Mucosa of stomach (tissue), 1 donor: ENCODE data around the gene OR52K1.

Experiments used
- H3K27me3 ChIP-seq: one replicate; pipeline ENCODE4 v1.7.0; 2013; ENCODE audit warnings: mild to moderate bottlenecking, low read length; ENCODE audit not compliant: control insufficient read depth, insufficient read depth
- H3K36me3 ChIP-seq: one replicate; pipeline ENCODE4 v1.7.0; 2013; ENCODE audit warnings: low read length; ENCODE audit not compliant: control insufficient read depth, insufficient read depth
- H3K4me1 ChIP-seq: one replicate; pipeline ENCODE4 v1.7.0; 2013; ENCODE audit warnings: mild to moderate bottlenecking, low read length; ENCODE audit not compliant: control insufficient read depth, insufficient read depth
- H3K4me3 ChIP-seq: one replicate; pipeline ENCODE4 v1.7.0; 2013; ENCODE audit warnings: low read length
- H3K9ac ChIP-seq: one replicate; pipeline ENCODE4 v1.7.0; 2013; ENCODE audit warnings: mild to moderate bottlenecking, low read length, moderate library complexity
- H3K9me3 ChIP-seq: one replicate; pipeline ENCODE4 v1.7.0; 2013; ENCODE audit warnings: mild to moderate bottlenecking, low read length, moderate library complexity; ENCODE audit not compliant: control insufficient read depth
- donor health status: Pancreatic carcinoma.

The OR52K1 gene

GRCh38 chr11:4482445-4482844 lies at the start of gene OR52K1:
OR52K1 (plus strand) TSS chr11:4482646; CDS start chr11:4488901, 6,255 bp downstream.
- no peaks in the 10 kb centered on the region for H3K36me3 ChIP-seq
- H3K9ac ChIP-seq, result no peak within 1 kb of the TSS
- no peaks in the 10 kb centered on the region for H3K27me3 ChIP-seq
- no peak within 1 kb of the TSS for H3K4me3 ChIP-seq
- no peaks in the 10 kb centered on the region for H3K9me3 ChIP-seq
- no peaks in the 10 kb centered on the region for H3K4me1 ChIP-seq

DNA sequence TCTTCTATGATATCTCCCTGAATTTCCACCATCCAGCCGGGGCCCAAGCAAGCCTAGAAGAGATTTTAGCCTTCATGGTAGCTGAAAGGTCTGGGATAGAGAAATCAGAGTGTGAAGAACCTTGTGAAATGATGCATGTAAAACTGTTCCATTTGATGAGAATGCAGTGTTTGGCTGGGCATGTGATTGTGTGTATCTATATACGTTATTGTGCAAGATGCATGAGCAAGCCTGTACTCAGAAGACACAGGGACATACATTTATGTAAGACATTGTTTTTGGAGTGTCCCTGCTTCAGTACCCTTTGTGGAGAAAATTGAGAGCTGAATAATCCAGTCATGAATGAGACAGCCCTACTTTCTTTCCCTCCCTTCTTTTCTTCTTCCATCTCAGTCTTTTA lies 48.6 kb upstream of the OR52K1 start:
- H3K4me3 ChIP-seq, result no peak overlapping the region
- peaks cover 9% of the 10 kb centered on the region for H3K4me1 ChIP-seq
- H3K9ac ChIP-seq, result no peak overlapping the region
- H3K36me3 ChIP-seq, result no peaks in the 10 kb centered on the region
- H3K27me3 ChIP-seq, result no peaks in the 10 kb centered on the region
- H3K9me3 ChIP-seq, result no peaks in the 10 kb centered on the region

GRCh38 chr11:4436411-4436810 lies 46.0 kb upstream of the OR52K1 start:
- Histone ChIP-seq H3K9me3 (no peaks in the 10 kb centered on the region), H3K36me3 (no peaks in the 10 kb centered on the region), H3K4me3 (no peak overlapping the region), H3K27me3 (no peaks in the 10 kb centered on the region), H3K9ac (no peak overlapping the region), H3K4me1 (no peaks in the 10 kb centered on the region)

DNA sequence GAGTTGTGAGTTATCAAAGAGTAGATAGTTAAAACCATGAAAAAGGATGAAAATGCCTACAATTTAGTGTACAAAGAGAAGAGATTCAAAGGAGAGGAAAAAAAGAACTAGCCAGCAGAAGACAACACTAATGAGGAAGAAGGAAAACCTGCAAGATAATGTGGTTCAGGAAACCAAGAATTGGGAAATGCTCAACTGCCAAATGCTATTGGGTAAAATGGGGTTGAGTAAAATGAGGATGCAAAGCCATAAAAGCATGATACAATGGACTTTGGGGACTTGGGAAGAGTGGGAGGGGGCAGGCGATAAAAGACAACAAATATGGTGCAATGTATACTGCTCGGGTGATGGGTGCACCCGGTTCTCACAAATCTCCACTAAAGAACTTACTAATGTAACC lies 40.9 kb upstream of the OR52K1 start:
- H3K4me3 ChIP-seq, result no peak overlapping the region

GRCh38 chr11:4443232-4443891 lies 39.1 kb upstream of the OR52K1 start:
- Histone ChIP-seq H3K27me3 (no peaks in the 10 kb centered on the region), H3K4me1 (no peaks in the 10 kb centered on the region), H3K4me3 (no peak overlapping the region), H3K36me3 (no peaks in the 10 kb centered on the region), H3K9ac (no peak overlapping the region), H3K9me3 (no peaks in the 10 kb centered on the region)

More for the DNA sequence above, 40.9 kb upstream of the OR52K1 start:
- Histone ChIP-seq H3K36me3 (no peaks in the 10 kb centered on the region), H3K9ac (no peak overlapping the region), H3K4me1 (no peaks in the 10 kb centered on the region), H3K9me3 (no peaks in the 10 kb centered on the region), H3K27me3 (no peaks in the 10 kb centered on the region)

GRCh38 chr11:4448995-4449394 lies 33.5 kb upstream of the OR52K1 start, which contains the start of gene OR52K2:
OR52K2 (plus strand) TSS chr11:4449295; CDS start chr11:4449340, 45 bp downstream.
- no peaks in the 10 kb centered on the region for H3K36me3 ChIP-seq
- no peaks in the 10 kb centered on the region for H3K9me3 ChIP-seq
- H3K4me3 ChIP-seq, result no peak within 1 kb of the TSS
- no peaks in the 10 kb centered on the region for H3K27me3 ChIP-seq
- H3K4me1 ChIP-seq, result no peaks in the 10 kb centered on the region
- H3K9ac ChIP-seq, result no peak within 1 kb of the TSS

- Histone ChIP-seq H3K9me3 (no peaks in the 10 kb centered on the region), H3K36me3 (no peaks in the 10 kb centered on the region), H3K9ac (no peak overlapping the region), H3K4me3 (no peak overlapping the region), H3K27me3 (no peaks in the 10 kb centered on the region), H3K4me1 (no peaks in the 10 kb centered on the region)
These were observed 29.3 kb upstream of the OR52K1 start for GRCh38 chr11:4453118-4453517.

- Histone ChIP-seq H3K4me3 (no peak overlapping the region), H3K36me3 (no peaks in the 10 kb centered on the region), H3K4me1 (no peaks in the 10 kb centered on the region), H3K9ac (no peak overlapping the region), H3K27me3 (no peaks in the 10 kb centered on the region), H3K9me3 (no peaks in the 10 kb centered on the region)
These were observed 28.4 kb upstream of the OR52K1 start for GRCh38 chr11:4454021-4454420.

- H3K4me3 ChIP-seq, result no peak overlapping the region
- no peaks in the 10 kb centered on the region for H3K36me3 ChIP-seq
- no peaks in the 10 kb centered on the region for H3K4me1 ChIP-seq
These were observed 27.0 kb upstream of the OR52K1 start for GRCh38 chr11:4455419-4455818.

DNA sequence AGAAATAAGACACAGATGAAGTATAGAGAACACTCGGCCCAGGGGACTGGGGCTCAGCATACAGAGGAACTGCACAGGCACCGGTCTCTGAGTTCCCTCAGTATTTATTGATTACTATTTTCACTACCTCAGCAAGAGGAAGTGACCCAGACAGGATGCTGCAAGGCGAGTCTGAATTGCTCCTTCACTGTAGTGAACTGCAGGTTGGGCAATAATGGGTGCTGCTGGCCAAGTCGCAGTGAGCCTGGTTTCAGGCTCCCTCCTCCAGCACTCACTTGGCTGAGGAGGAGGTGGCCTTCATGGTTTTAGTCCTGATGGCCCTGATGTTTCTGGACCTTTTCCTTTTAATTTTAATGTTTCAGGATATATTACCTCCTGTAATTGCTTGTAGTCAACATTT lies 22.9 kb upstream of the OR52K1 start:
- Histone ChIP-seq H3K9me3 (peaks cover 2% of the 10 kb centered on the region), H3K9ac (no peak overlapping the region), H3K27me3 (no peaks in the 10 kb centered on the region)

More at GRCh38 chr11:4455419-4455818, 27.0 kb upstream of the OR52K1 start:
- no peaks in the 10 kb centered on the region for H3K9me3 ChIP-seq
- no peak overlapping the region for H3K9ac ChIP-seq
- no peaks in the 10 kb centered on the region for H3K27me3 ChIP-seq

DNA sequence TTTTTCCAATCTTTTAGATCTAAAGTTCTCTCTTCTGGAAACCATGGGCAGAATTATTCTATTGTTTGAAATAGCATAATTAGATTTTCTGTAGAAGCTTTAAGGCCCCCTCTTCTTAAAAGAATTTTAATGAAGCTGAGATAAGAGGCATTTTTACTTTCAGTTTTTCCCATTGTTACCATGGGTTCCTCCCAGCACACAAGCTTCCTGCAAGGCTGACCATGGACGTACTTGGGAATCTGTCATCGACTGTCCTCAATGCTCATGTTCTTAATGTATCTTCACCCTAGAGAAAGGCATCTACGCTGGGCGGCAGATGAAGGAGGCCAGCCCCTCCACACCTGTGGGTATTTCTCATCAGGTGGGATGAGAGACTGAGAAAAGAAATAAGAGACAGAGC lies 22.3 kb upstream of the OR52K1 start:
- no peak overlapping the region for H3K4me3 ChIP-seq
- no peaks in the 10 kb centered on the region for H3K4me1 ChIP-seq
- peaks cover 6% of the 10 kb centered on the region for H3K9me3 ChIP-seq
- H3K36me3 ChIP-seq, result no peaks in the 10 kb centered on the region
- H3K9ac ChIP-seq, result no peak overlapping the region
- H3K27me3 ChIP-seq, result no peaks in the 10 kb centered on the region

More for the DNA sequence above, 22.9 kb upstream of the OR52K1 start:
- no peaks in the 10 kb centered on the region for H3K4me1 ChIP-seq
- H3K36me3 ChIP-seq, result no peaks in the 10 kb centered on the region
- no peak overlapping the region for H3K4me3 ChIP-seq

- H3K9ac ChIP-seq, result no peak overlapping the region
- no peaks in the 10 kb centered on the region for H3K27me3 ChIP-seq
- no peaks in the 10 kb centered on the region for H3K4me1 ChIP-seq
- H3K9me3 ChIP-seq, result peaks cover 6% of the 10 kb centered on the region
- no peaks in the 10 kb centered on the region for H3K36me3 ChIP-seq
- H3K4me3 ChIP-seq, result no peak overlapping the region
These were observed 18.0 kb upstream of the OR52K1 start for GRCh38 chr11:4464216-4465159.
